ENCODE measurements around the gene USP13. TPM values are rescaled to one million over a fixed set of nuclear protein-coding genes. Genes with fewer than 3 reads are reported as not detected.
A peak's percentile ranks its signal among the peaks of the same experiment; 100 is the strongest.

The USP13 gene
- total and polyA plus RNA-seq, 8 donors = 16.3 to 26.3 (median 23.2) TPM

DNA sequence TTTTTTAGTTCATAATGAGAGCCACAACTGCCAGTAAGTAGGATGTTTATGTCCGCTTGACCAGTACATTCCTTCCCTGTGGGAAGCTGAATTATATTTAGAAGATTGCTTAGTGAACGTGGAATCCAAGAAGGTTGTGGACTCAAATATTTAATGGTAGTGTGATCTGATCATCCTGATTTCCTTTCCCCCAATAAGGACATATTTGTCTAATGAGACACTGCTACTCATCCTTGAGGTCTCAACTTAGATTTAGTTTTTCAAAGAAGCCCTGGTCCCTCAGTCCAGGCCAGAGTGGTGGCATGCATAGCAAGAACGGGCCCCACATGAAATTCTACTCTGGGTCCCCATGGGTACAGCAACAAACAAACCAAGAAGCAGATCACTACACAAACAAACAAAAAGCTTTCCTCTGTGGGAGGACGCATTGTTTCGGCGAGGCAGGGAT lies 60.8 kb downstream of the USP13 start:
- DNase-seq (no peak), ATAC-seq (no peak)
- TF ChIP-seq, protein P1, sequence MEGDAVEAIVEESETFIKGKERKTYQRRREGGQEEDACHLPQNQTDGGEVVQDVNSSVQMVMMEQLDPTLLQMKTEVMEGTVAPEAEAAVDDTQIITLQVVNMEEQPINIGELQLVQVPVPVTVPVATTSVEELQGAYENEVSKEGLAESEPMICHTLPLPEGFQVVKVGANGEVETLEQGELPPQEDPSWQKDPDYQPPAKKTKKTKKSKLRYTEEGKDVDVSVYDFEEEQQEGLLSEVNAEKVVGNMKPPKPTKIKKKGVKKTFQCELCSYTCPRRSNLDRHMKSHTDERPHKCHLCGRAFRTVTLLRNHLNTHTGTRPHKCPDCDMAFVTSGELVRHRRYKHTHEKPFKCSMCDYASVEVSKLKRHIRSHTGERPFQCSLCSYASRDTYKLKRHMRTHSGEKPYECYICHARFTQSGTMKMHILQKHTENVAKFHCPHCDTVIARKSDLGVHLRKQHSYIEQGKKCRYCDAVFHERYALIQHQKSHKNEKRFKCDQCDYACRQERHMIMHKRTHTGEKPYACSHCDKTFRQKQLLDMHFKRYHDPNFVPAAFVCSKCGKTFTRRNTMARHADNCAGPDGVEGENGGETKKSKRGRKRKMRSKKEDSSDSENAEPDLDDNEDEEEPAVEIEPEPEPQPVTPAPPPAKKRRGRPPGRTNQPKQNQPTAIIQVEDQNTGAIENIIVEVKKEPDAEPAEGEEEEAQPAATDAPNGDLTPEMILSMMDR (IDR thresholded peaks at IDR 0.05) = no peak
- intact Hi-C loops (cut with DNase I) = no loop called here
- H3K4me1 ChIP-seq = no peaks in the 10 kb centered on the region
- no peaks in the 10 kb centered on the region for H3K9me3 ChIP-seq
- H3K4me3 ChIP-seq = no peak overlapping the region
- no peak overlapping the region for H3K27ac ChIP-seq
- H3K36me3 ChIP-seq = peaks cover 0 to 25% of the 10 kb centered on the region in 2 donors
- no peaks in the 10 kb centered on the region for H3K27me3 ChIP-seq

DNA sequence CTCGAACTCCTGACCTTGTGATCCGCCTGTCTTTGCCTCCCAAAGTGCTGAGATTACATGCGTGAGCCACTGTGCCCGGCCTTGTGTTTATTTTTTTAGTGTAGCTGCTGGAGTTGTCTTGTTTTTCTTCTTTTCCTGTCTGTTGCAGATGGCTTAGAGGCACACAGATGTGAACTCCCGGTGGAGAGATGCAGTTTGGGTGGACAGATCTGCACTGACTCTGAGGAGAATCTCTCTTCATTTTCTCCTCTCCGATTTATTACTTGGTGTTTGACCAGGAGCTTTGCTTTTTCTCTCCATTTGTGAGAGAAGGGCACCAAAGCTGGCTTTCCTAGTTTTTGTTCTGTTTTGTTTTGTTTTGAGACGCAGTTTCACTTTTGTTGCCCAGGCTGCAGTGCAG lies 62.7 kb downstream of the USP13 start:
- Histone ChIP-seq H3K27me3 (no peaks in the 10 kb centered on the region), H3K4me1 (no peaks in the 10 kb centered on the region), H3K36me3 (peaks cover 0 to 13% of the 10 kb centered on the region in 2 donors), H3K4me3 (no peak overlapping the region), H3K9me3 (no peaks in the 10 kb centered on the region), H3K27ac (no peak overlapping the region)
- ATAC-seq (no peak), DNase-seq (no peak)
- intact Hi-C loops (cut with DNase I) = no loop called here
- TF ChIP-seq, protein P1 (IDR thresholded peaks at IDR 0.05) = no peak

DNA sequence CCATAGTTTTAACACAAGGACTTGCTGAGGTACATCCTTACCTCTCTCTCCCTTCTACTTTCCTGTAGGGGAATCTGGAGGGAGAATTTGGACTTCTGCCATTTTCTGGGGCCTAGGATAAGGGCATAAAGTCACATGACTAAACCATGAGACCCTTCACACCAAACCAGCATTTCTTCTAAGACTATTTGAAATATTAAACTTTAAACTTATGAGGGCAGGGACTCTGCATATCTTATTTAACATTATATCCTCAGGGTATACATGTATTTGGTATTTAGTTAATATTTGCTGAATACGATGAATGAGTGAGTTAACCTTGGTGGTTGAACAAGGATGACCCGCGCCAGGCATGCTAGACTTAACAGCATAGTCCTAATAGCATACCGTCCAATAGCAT lies 63.4 kb downstream of the USP13 start:
- DNase-seq = no peak
- no peak for ATAC-seq
- no peaks in the 10 kb centered on the region for H3K4me1 ChIP-seq
- H3K9me3 ChIP-seq = no peaks in the 10 kb centered on the region
- TF ChIP-seq, protein P1 (IDR thresholded peaks at IDR 0.05) = no peak
- no peaks in the 10 kb centered on the region for H3K27me3 ChIP-seq
- H3K27ac ChIP-seq = no peak overlapping the region
- no peak overlapping the region for H3K4me3 ChIP-seq
- intact Hi-C loops (cut with DNase I) = no loop called here
- peaks cover 0 to 7% of the 10 kb centered on the region in 2 donors for H3K36me3 ChIP-seq

DNA sequence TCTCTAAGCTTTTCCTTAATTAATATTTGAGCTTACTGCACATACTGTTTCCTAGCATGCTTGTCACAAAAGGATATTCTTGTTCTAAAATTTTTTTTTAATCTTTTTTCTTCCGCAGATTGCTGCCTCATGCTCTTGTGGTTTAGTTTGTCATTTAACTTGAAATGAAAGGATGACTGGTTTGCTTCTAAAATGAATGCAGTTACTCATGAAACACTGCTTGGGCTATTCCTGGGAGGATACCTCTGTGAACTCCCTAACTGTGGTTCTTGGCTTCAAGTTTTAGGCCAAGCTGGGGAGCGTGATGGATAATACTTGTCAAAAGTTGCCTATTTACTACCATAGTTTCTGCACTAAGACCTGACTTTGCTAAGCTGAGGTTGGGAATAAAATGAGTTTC lies 64.0 kb downstream of the USP13 start:
- intact Hi-C loops (cut with DNase I) = no loop called here
- H3K27ac ChIP-seq = no peak overlapping the region
- H3K9me3 ChIP-seq = no peaks in the 10 kb centered on the region
- peaks cover 0 to 7% of the 10 kb centered on the region in 2 donors for H3K36me3 ChIP-seq
- TF ChIP-seq, protein P1 (IDR thresholded peaks at IDR 0.05) = no peak
- DNase-seq (no peak), ATAC-seq (peak; percentile 53)
- no peak overlapping the region for H3K4me3 ChIP-seq
- H3K27me3 ChIP-seq = no peaks in the 10 kb centered on the region
- no peaks in the 10 kb centered on the region for H3K4me1 ChIP-seq

DNA sequence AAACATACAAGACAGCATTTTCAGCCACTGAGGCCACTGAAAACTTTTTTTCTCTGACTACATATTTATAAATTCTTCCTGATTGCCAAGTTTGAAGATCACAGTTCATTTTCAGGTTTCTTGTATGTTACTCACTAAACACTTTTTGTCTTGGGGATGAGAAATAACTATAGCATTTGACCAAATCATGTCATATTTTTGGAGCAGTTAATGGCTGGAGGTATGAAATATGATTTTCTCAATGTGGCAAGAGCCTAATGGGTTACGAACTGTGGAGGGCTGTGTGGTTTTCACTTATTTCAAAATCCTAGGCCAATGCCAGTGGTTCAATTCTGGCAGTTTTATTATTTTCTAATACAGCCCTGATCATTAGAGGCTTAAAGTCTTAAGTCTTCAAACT lies 64.4 kb downstream of the USP13 start:
- intact Hi-C loops (cut with DNase I) = no loop called here
- Histone ChIP-seq H3K27ac (no peak overlapping the region), H3K4me1 (no peaks in the 10 kb centered on the region), H3K9me3 (no peaks in the 10 kb centered on the region), H3K27me3 (no peaks in the 10 kb centered on the region), H3K4me3 (no peak overlapping the region), H3K36me3 (peaks cover 0 to 8% of the 10 kb centered on the region in 2 donors)
- TF ChIP-seq, protein P1 (IDR thresholded peaks at IDR 0.05) = no peak
- ATAC-seq = no peak
- no peak for DNase-seq
